ENCODE data around the gene ALDH7A1.
"Not testable (repeated sequence)": the region's sequence is repeated elsewhere in the genome, so short reads cannot be mapped to it uniquely, and the experiment has no call there.

Gene ALDH7A1

DNA sequence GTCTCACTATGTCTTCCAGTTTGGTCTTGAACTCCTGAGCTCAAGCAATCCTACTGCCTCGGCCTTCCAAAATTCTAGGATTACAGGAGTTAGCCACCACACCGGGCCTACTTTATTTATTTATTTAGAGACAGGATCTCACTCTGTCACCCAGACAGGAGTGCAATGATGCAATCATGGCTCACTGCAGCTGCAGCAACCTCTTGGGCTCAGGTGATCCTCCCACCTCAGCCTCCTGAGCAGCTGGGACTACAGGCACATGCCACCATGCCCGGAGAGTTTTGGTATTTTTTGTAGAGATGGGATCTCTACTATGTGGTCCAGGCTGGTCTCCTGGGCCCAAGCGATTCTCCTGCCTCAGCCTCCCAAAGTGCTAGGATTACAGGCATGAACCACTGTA is 38.5 kb upstream of the ALDH7A1 start:
- Histone ChIP-seq H3K36me3 (ENCODE audit: control insufficient read depth, insufficient read depth, low read length) (no peaks in the 10 kb centered on the region), H3K4me3 (replicated peaks; ENCODE audit: low read depth, low read length) (no peak overlapping the region), H3K27me3 (replicated peaks; ENCODE audit: control insufficient read depth, insufficient read depth, low read length) (no peaks in the 10 kb centered on the region)
- TF ChIP-seq, protein P1, sequence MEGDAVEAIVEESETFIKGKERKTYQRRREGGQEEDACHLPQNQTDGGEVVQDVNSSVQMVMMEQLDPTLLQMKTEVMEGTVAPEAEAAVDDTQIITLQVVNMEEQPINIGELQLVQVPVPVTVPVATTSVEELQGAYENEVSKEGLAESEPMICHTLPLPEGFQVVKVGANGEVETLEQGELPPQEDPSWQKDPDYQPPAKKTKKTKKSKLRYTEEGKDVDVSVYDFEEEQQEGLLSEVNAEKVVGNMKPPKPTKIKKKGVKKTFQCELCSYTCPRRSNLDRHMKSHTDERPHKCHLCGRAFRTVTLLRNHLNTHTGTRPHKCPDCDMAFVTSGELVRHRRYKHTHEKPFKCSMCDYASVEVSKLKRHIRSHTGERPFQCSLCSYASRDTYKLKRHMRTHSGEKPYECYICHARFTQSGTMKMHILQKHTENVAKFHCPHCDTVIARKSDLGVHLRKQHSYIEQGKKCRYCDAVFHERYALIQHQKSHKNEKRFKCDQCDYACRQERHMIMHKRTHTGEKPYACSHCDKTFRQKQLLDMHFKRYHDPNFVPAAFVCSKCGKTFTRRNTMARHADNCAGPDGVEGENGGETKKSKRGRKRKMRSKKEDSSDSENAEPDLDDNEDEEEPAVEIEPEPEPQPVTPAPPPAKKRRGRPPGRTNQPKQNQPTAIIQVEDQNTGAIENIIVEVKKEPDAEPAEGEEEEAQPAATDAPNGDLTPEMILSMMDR (IDR thresholded peaks at IDR 0.05; ENCODE audit: insufficient read depth, low read length, poor library complexity, severe bottlenecking), result no peak
- no peak for DNase-seq (ENCODE audit: extremely low read depth, insufficient read length)

DNA sequence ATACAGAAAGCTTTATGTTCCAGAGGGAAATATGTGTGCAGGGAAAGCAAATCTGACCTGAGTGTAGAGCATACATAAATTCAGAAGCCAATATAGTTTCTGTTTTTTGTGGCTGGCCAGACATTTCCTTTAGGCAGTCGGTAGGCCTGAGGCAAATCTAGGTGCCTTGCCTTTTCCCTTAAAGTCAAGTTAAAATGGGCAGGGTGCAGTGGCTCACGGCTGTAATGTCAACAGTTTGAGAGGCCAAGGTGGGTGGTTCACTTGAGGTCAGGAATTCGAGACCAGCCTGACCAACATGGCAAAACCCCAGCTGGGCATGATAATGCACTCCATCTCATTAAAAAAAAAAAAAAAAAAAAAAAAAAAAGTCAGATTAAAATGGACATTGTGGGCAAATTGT is 36.9 kb upstream of the ALDH7A1 start:
- no peak for DNase-seq (ENCODE audit: extremely low read depth, insufficient read length)
- Histone ChIP-seq H3K36me3 (ENCODE audit: control insufficient read depth, insufficient read depth, low read length) (no peaks in the 10 kb centered on the region), H3K4me3 (replicated peaks; ENCODE audit: low read depth, low read length) (no peak overlapping the region), H3K27me3 (replicated peaks; ENCODE audit: control insufficient read depth, insufficient read depth, low read length) (no peaks in the 10 kb centered on the region)
- TF ChIP-seq, protein P1 (IDR thresholded peaks at IDR 0.05; ENCODE audit: insufficient read depth, low read length, poor library complexity, severe bottlenecking), result no peak

- H3K36me3 ChIP-seq (ENCODE audit: control insufficient read depth, insufficient read depth, low read length), result peaks cover 2% of the 10 kb centered on the region
- no peak overlapping the region for H3K4me3 ChIP-seq (replicated peaks; ENCODE audit: low read depth, low read length)
- no peaks in the 10 kb centered on the region for H3K27me3 ChIP-seq (replicated peaks; ENCODE audit: control insufficient read depth, insufficient read depth, low read length)
- no peak for DNase-seq (ENCODE audit: extremely low read depth, insufficient read length)
- TF ChIP-seq, protein P1 (IDR thresholded peaks at IDR 0.05; ENCODE audit: insufficient read depth, low read length, poor library complexity, severe bottlenecking), result no peak
Measured at GRCh38 chr5:126628102-126628501, 33.1 kb upstream of the ALDH7A1 start.

- Histone ChIP-seq H3K36me3 (ENCODE audit: control insufficient read depth, insufficient read depth, low read length) (peaks cover 5% of the 10 kb centered on the region), H3K4me3 (replicated peaks; ENCODE audit: low read depth, low read length) (no peak overlapping the region), H3K27me3 (replicated peaks; ENCODE audit: control insufficient read depth, insufficient read depth, low read length) (no peaks in the 10 kb centered on the region)
- TF ChIP-seq, protein P1 (IDR thresholded peaks at IDR 0.05; ENCODE audit: insufficient read depth, low read length, poor library complexity, severe bottlenecking), result no peak
- no peak for DNase-seq (ENCODE audit: extremely low read depth, insufficient read length)
Measured at GRCh38 chr5:126624534-126624933, 29.5 kb upstream of the ALDH7A1 start.

DNA sequence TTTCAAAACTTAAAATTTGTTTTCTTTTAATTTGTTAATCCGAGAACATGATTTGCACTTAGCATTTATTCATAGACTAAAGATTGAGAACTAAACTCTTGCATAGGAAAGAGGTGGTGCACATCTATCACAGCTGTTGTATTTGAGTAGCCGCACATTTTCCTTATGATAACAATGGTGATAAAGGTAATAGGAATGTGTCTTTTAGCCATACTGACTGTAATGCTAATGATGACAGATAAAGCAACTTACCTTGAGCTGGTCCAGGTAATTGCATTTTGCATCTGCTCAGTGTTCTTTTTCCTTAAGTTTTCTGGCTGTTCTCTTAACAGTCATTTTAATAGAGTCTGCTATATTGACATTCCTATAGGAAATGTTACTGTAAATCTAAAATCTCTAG is 24.8 kb upstream of the ALDH7A1 start:
- peaks cover 5% of the 10 kb centered on the region for H3K36me3 ChIP-seq (ENCODE audit: control insufficient read depth, insufficient read depth, low read length)
- no peaks in the 10 kb centered on the region for H3K27me3 ChIP-seq (replicated peaks; ENCODE audit: control insufficient read depth, insufficient read depth, low read length)
- DNase-seq (ENCODE audit: extremely low read depth, insufficient read length), result no peak
- H3K4me3 ChIP-seq (replicated peaks; ENCODE audit: low read depth, low read length), result no peak overlapping the region
- TF ChIP-seq, protein P1 (IDR thresholded peaks at IDR 0.05; ENCODE audit: insufficient read depth, low read length, poor library complexity, severe bottlenecking), result no peak

DNA sequence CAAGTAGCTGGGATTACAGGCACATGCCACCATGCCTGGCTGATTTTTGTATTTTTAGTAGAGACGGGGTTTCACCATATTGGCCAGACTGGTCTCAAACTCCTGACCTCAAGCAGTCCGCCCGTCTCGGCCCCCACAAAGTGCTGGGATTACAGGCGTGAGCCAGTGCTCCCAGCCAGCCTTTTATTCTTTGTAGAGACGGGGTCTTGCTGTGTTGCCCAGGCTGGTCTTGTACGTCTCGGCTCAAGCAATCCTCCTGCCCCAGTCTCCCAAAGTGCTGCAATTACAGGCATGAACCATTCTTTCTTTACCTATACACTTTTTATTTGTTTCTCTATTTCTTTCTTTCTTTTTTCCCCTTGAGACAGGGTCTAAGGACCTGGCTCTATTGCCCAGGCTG is 22.6 kb upstream of the ALDH7A1 start:
- H3K4me3 ChIP-seq (replicated peaks; ENCODE audit: low read depth, low read length); DNase-seq (ENCODE audit: extremely low read depth, insufficient read length); H3K27me3 ChIP-seq (replicated peaks; ENCODE audit: control insufficient read depth, insufficient read depth, low read length); H3K36me3 ChIP-seq (ENCODE audit: control insufficient read depth, insufficient read depth, low read length): not testable (repeated sequence)

Measured in GM06990 (cell line).